HepG2 (cell line): ENCODE data around the gene CPED1. TPM values are rescaled to one million over a fixed set of nuclear protein-coding genes. Genes with fewer than 3 reads are reported as not detected.

ENCODE experiments used
- ATAC-seq: fragments of 200-7000 bp; cut with Tn5 transposase; 3 replicates; pipeline ENCODE4 v1.9.1; 2020; ENCODE audit warnings: mild to moderate bottlenecking, moderate library complexity
- BruUV-seq: library from RNA; stranded (reverse); fragments of 400-500 nt; replicated peaks from 2 replicates; lab custom pipeline; 2021; lab: Mats Ljungman, UMichigan
- CTCF ChIA-PET: fragments of 300-600 bp; formaldehyde crosslinking; extraction: SDS; loops from one replicate; lab custom pipeline; 2021; ENCODE audit warnings: low total read pairs, inconsistent platforms, low intra/inter-chr PET ratio; lab: Yijun Ruan, JAX
- POLR2A ChIA-PET: fragments of 350-600 bp; sonication (Branson Sonifier 250); formaldehyde crosslinking; loops from one replicate; lab custom pipeline; 2020; ENCODE audit warnings: antibody characterized with exemption, inconsistent platforms; lab: Yijun Ruan, JAX
- DNase-seq: peaks from one replicate; pipeline ENCODE4 v3.0.0-alpha.2; 2015; ENCODE audit warnings: low spot score
- FAIRE-seq: peaks from 3 replicates; lab custom pipeline; 2011; peaks lifted over from hg19 to GRCh38; lab: Jason Lieb, UNC
- H2AFZ ChIP-seq: one replicate; pipeline ENCODE4 v1.6.1; 2011; ENCODE audit warnings: low read length, inconsistent platforms
- H3K27ac ChIP-seq: fragments of 300-600 bp; 3 replicates; pipeline ENCODE4 v1.8.0; 2011; ENCODE audit warnings: mixed run types, mild to moderate bottlenecking, mixed read lengths, low read length, inconsistent platforms; ENCODE audit not compliant: insufficient read depth; ENCODE audit errors: extremely low read length
- H3K27me3 ChIP-seq, 2 experiments: fragments of 200-600 bp in 1 of 2; 2 replicates in 1 of 2; 3 replicates in 1 of 2; pipeline versions ENCODE4 v1.6.0 to v1.8.0; 2011; ENCODE audit warnings: low read length in 2 of 2, mild to moderate bottlenecking in 2 of 2, moderate library complexity in 2 of 2, inconsistent platforms in 1 of 2; ENCODE audit not compliant: insufficient read depth in 2 of 2, control insufficient read depth in 1 of 2
- H3K36me3 ChIP-seq, 2 experiments: fragments of 200-600 bp in 1 of 2; replicated peaks in 1 of 2; 2 replicates in 1 of 2; 3 replicates in 1 of 2; pipeline versions ENCODE4 v1.5.1 to v1.8.0; 2011; ENCODE audit warnings: low read length in 2 of 2, inconsistent platforms in 1 of 2; ENCODE audit not compliant: insufficient read depth in 2 of 2, control insufficient read depth in 1 of 2
- H3K4me1 ChIP-seq: 2 replicates; pipeline ENCODE4 v1.5.1; 2012; ENCODE audit warnings: low read length, inconsistent platforms; ENCODE audit not compliant: insufficient read depth
- H3K4me2 ChIP-seq: 2 replicates; pipeline ENCODE4 v1.6.0; 2011; ENCODE audit warnings: low read depth, low read length, inconsistent platforms
- H3K4me3 ChIP-seq, 3 experiments: fragments of 200-600 bp in 1 of 3; sonication (generic), shearing (Covaris generic) in 1 of 3; replicated peaks in 1 of 3; 2 replicates each; pipeline ENCODE4 v1.5.1; 2011 to 2016; ENCODE audit warnings: low read length in 3 of 3, inconsistent platforms in 2 of 3, low read depth in 2 of 3, mild to moderate bottlenecking in 2 of 3, control low read depth in 1 of 3, mixed read lengths in 1 of 3; ENCODE audit not compliant: insufficient read depth in 1 of 3
- H3K79me2 ChIP-seq: one replicate; pipeline ENCODE4 v1.6.1; 2011; ENCODE audit warnings: low read length, inconsistent platforms; ENCODE audit not compliant: insufficient read depth
- H3K9ac ChIP-seq: 2 replicates; pipeline ENCODE4 v1.6.0; 2011; ENCODE audit warnings: mild to moderate bottlenecking, low read depth, low read length, inconsistent platforms; ENCODE audit not compliant: insufficient read depth
- H3K9me3 ChIP-seq: 2 replicates; pipeline ENCODE4 v1.5.1; 2012; ENCODE audit warnings: mild to moderate bottlenecking, low read length
- H4K20me1 ChIP-seq: 2 replicates; pipeline ENCODE4 v1.6.0; 2011; ENCODE audit warnings: inconsistent platforms, mild to moderate bottlenecking, low read length, moderate library complexity; ENCODE audit not compliant: insufficient read depth
- ESRRA ChIP-seq: sonication (generic); formaldehyde crosslinking; IDR thresholded peaks from 2 replicates; pipeline ENCODE4 v1.5.1; 2020; ENCODE audit warnings: mild to moderate bottlenecking, low read depth, missing genetic modification reagents
- IKZF1 ChIP-seq: fragments of 450-650 bp; IDR thresholded peaks from 2 replicates; pipeline ENCODE4 v1.7.1; 2016
- MAX ChIP-seq: IDR thresholded peaks from 2 replicates; pipeline ENCODE4 v1.6.1; 2012; ENCODE audit warnings: inconsistent platforms
- NBN ChIP-seq: fragments of 450-650 bp; conservative IDR thresholded peaks from 2 replicates; pipeline ENCODE4 v1.6.1; 2017
- NR2F1 ChIP-seq, 2 experiments: fragments of 450-650 bp in 1 of 2; formaldehyde crosslinking in 1 of 2; IDR thresholded peaks; 2 replicates each; pipeline versions ENCODE4 v1.5.0 to v1.6.1; 2016 to 2020; ENCODE audit warnings: mild to moderate bottlenecking in 1 of 2, missing compliant biosample characterization in 1 of 2, missing genetic modification reagents in 1 of 2, moderate library complexity in 1 of 2
- REST ChIP-seq, 2 experiments: IDR thresholded peaks; 2 replicates each; pipeline ENCODE4 v1.6.1; 2011 to 2012; ENCODE audit warnings: low read length in 2 of 2, borderline replicate concordance in 1 of 2, low read depth in 1 of 2, mild to moderate bottlenecking in 1 of 2, moderate library complexity in 1 of 2
- SMAD3 ChIP-seq: sonication (generic); formaldehyde crosslinking; IDR thresholded peaks from 2 replicates; pipeline ENCODE4 v1.4.0; 2020; ENCODE audit warnings: missing genetic modification reagents
- ZNF501 ChIP-seq: sonication (generic); formaldehyde crosslinking; IDR thresholded peaks from 2 replicates; pipeline ENCODE4 v1.5.1; 2020; ENCODE audit warnings: mild to moderate bottlenecking, moderate library complexity, missing genetic modification reagents
- ZNF710 ChIP-seq: sonication (generic); formaldehyde crosslinking; IDR thresholded peaks from 2 replicates; pipeline ENCODE4 v1.5.0; 2020; ENCODE audit warnings: mild to moderate bottlenecking, missing genetic modification reagents, borderline replicate concordance
- ZNF841 ChIP-seq: sonication (generic); formaldehyde crosslinking; IDR thresholded peaks from 2 replicates; pipeline ENCODE4 v1.8.1; 2023; ENCODE audit warnings: missing genetic modification reagents, borderline replicate concordance
- WGBS: methylation state at CpG from one replicate; pipeline ENCODE4 v1.1.6; 2017; ENCODE audit warnings: low lambda C conversion rate; 5-methylcytosine and 5-hydroxymethylcytosine counted together
- in situ Hi-C: cut with HindIII; loops from 2 replicates; pipeline ENCODE4 v1.10.0; 2017; ENCODE audit warnings: low pct_unique_long_range_greater_than_20kb; ENCODE audit not compliant: extremely low pct_ligation_motif_present
- intact Hi-C: fragments of 100-400 bp; cut with micrococcal nuclease; formaldehyde crosslinking; loops from one replicate; pipeline ENCODE4 v1.10.0; 2022; ENCODE audit not compliant: unreplicated experiment
- polyA plus RNA-seq, 8 experiments: library from polyadenylated mRNA; depleted of rRNA in 3 of 8; stranded (reverse) in 7 of 8; unstranded in 1 of 8; fragments of >200 nt; fragmentation: Illumina TruSeq in 4 of 8; extraction: Trizol in 4 of 8; gene quantifications; 2 replicates each; pipeline versions ENCODE4 v1.2.1 to v1.2.3, GENCODE V29; 2011 to 2016; ENCODE audit warnings: low read depth in 4 of 8, missing spikeins in 1 of 8, mixed read lengths in 1 of 8; ENCODE audit not compliant: insufficient read depth in 1 of 8
- total RNA-seq, 5 experiments: library from RNA; depleted of rRNA; stranded (reverse); fragments of >200 nt; fragmentation: Illumina TruSeq; extraction: Trizol; gene quantifications; 2 replicates each; pipeline ENCODE4 v1.2.3, GENCODE V29; 2016; ENCODE audit warnings: low read depth in 1 of 5
- TF ChIP-seq, protein P1 (sequence below): sonication (generic); formaldehyde crosslinking; IDR thresholded peaks from 2 replicates; pipeline ENCODE4 v1.4.0; 2020; ENCODE audit warnings: mild to moderate bottlenecking, low read depth, missing genetic modification reagents
- TF ChIP-seq, protein P2 (sequence below): sonication (generic); formaldehyde crosslinking; IDR thresholded peaks from 2 replicates; pipeline ENCODE4 v1.4.0; 2020; ENCODE audit warnings: missing genetic modification reagents
- TF ChIP-seq, protein P3 (sequence below): sonication (generic); formaldehyde crosslinking; IDR thresholded peaks from 2 replicates; pipeline ENCODE4 v1.4.0; 2020; ENCODE audit warnings: missing genetic modification reagents, low read depth, mild to moderate bottlenecking, borderline replicate concordance

Gene CPED1
- total and polyA plus RNA-seq, 2 of the 13 experiments (the other 11 are each of a cell fraction or from before 2014, with no cell fraction given) = 11.5 to 27.0 TPM

DNA sequence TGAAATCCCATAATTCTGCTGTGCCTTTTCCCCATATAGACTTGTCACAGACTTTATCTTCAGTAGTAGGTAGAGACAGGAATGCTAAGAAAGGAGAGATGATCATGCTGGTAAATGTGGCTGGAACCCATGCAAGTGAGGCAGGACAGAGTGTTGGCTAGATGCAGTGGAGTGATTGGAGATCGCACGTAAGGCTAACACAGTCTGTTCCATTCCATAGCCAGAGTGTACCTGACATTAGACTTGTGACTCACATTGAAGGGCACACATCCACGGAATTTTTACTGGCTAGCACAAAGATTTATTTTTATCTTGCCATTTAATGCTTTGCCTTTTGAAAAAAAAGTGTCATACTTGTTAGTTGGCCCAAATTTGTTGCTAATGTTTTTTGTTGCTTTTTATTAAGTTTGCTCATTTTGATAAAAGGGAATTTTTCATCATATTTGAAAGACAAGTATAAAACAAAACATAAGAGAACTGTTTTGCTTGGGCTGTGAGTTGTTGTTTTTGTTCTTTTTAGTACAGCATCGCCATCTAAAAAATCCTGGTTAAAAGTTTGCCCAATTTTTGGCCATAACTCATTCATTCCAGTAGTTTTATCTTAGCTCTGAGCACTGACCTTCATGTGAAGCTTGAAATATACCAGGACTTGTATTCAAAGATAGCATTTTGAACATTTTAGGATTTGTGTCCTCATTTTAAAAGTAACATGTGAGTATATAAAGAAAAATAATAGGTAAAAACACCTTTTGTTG lies 81.0 kb downstream of the CPED1 start (continued):
- TF ChIP-seq NBN (no peak), IKZF1 (no peak)
- TF ChIP-seq, protein P1, sequence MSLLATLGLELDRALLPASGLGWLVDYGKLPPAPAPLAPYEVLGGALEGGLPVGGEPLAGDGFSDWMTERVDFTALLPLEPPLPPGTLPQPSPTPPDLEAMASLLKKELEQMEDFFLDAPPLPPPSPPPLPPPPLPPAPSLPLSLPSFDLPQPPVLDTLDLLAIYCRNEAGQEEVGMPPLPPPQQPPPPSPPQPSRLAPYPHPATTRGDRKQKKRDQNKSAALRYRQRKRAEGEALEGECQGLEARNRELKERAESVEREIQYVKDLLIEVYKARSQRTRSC (CRISPR knock-in tag) = no peak

DNA sequence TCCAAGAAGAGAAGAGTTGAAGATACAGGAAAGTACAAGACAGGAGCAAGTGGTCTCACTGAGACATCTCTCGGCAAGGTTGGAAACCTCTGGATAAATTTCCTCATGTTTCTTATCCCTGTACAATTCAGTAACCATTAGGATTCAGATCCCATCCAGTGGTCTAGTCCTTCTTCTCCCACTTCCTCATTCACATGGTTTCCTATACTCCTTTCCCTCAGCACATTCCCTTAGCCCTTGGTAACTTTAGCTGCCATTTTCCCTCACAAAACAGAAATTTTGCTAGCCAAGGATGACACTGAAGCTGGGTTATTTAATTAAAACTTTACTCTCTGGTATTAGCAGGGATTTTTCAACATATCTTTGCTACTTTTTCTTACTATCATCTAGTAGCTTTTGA lies 82.6 kb downstream of the CPED1 start:
- H3K4me3 ChIP-seq = no peak overlapping the region
- no peak overlapping the region for H3K4me2 ChIP-seq
- no peaks in the 10 kb centered on the region for H3K36me3 ChIP-seq
- no peaks in the 10 kb centered on the region for H4K20me1 ChIP-seq
- no peak overlapping the region for H3K9ac ChIP-seq
- H2AFZ ChIP-seq = no peak overlapping the region
- intact Hi-C loops (no loop called here), in situ Hi-C loops (no loop called here)
- no peak overlapping the region for H3K27ac ChIP-seq
- FAIRE-seq (no peak), DNase-seq (no peak), ATAC-seq (no peak)
- H3K4me1 ChIP-seq = peaks cover 22% of the 10 kb centered on the region
- POLR2A ChIA-PET = no interaction called here
- no peaks in the 10 kb centered on the region for H3K27me3 ChIP-seq
- WGBS = 62% methylated on average over 1 of the region's 1 CpG
- H3K9me3 ChIP-seq = no peaks in the 10 kb centered on the region
- CTCF ChIA-PET = no interaction called here
- H3K79me2 ChIP-seq = no peaks in the 10 kb centered on the region
- BruUV-seq = no TSS peak
- TF ChIP-seq, protein P2, sequence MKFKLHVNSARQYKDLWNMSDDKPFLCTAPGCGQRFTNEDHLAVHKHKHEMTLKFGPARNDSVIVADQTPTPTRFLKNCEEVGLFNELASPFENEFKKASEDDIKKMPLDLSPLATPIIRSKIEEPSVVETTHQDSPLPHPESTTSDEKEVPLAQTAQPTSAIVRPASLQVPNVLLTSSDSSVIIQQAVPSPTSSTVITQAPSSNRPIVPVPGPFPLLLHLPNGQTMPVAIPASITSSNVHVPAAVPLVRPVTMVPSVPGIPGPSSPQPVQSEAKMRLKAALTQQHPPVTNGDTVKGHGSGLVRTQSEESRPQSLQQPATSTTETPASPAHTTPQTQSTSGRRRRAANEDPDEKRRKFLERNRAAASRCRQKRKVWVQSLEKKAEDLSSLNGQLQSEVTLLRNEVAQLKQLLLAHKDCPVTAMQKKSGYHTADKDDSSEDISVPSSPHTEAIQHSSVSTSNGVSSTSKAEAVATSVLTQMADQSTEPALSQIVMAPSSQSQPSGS (CRISPR knock-in tag) = no peak
- TF ChIP-seq ZNF501 (CRISPR knock-in tag) (no peak), ZNF710 (CRISPR knock-in tag) (no peak), MAX (no peak), REST (IDR thresholded peaks at IDR 0.05; ENCODE audit: borderline replicate concordance in 1 of 2, low read depth in 1 of 2, low read length in 2 of 2) (no peak), NR2F1 (CRISPR knock-in tag; IDR thresholded peaks at IDR 0.05) (no peak), ESRRA (no peak), SMAD3 (CRISPR knock-in tag) (no peak), ZNF841 (CRISPR knock-in tag) (no peak)
- TF ChIP-seq, protein P3, sequence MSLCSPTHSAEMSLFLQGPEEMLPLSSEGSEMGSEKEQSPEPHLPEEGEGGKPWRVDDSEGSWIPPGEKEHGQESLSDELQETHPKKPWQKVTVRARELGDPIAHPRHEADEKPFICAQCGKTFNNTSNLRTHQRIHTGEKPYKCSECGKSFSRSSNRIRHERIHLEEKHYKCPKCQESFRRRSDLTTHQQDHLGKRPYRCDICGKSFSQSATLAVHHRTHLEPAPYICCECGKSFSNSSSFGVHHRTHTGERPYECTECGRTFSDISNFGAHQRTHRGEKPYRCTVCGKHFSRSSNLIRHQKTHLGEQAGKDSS (CRISPR knock-in tag) = no peak
